Endothelial cell of umbilical vein (primary cell): Measurements from ENCODE around the gene HHATL. TPM values are rescaled to one million over a fixed set of nuclear protein-coding genes. Genes with fewer than 3 reads are reported as not detected.

Experiments used
- BruUV-seq: library from RNA; stranded (reverse); fragments of 400-500 nt; replicated peaks from 2 replicates; lab custom pipeline; 2021; lab: Mats Ljungman, UMichigan
- CTCF ChIA-PET: fragments of 300-600, 350-600 bp; sonication (Branson Sonifier 250); formaldehyde crosslinking; loops from one replicate; lab custom pipeline; 2021; ENCODE audit warnings: antibody characterized with exemption, inconsistent platforms; lab: Charles Lee
- POLR2A ChIA-PET: fragments of 300-600, 350-600 bp; sonication (Branson Sonifier 250); formaldehyde crosslinking; loops from one replicate; lab custom pipeline; 2021; ENCODE audit warnings: antibody characterized with exemption, inconsistent platforms; lab: Charles Lee
- DNase-seq: peaks from one replicate; pipeline ENCODE4 v3.0.0-alpha.2; 2011; ENCODE audit warnings: low read depth, low spot score
- FAIRE-seq: peaks from 2 replicates; lab custom pipeline; 2011; peaks lifted over from hg19 to GRCh38; lab: Jason Lieb, UNC
- H2AFZ ChIP-seq: 2 replicates; pipeline ENCODE4 v1.6.0; 2012; ENCODE audit warnings: low read depth, low read length, control low read depth, inconsistent platforms
- H3K27ac ChIP-seq: 2 replicates; pipeline ENCODE4 v1.5.1; 2011; ENCODE audit warnings: low read depth, mild to moderate bottlenecking, control low read depth, low read length, moderate library complexity; ENCODE audit not compliant: insufficient read depth
- H3K27me3 ChIP-seq, 2 experiments: 2 replicates each; pipeline versions ENCODE4 v1.6.0 to v1.6.1; 2011; ENCODE audit warnings: low read length in 2 of 2, mixed read lengths in 1 of 2; ENCODE audit not compliant: control insufficient read depth in 2 of 2, insufficient read depth in 2 of 2
- H3K36me3 ChIP-seq, 2 experiments: 2 replicates in 1 of 2; 3 replicates in 1 of 2; pipeline ENCODE4 v1.5.1; 2011; ENCODE audit warnings: low read length in 2 of 2, mild to moderate bottlenecking in 1 of 2, moderate library complexity in 1 of 2; ENCODE audit not compliant: control insufficient read depth in 2 of 2, insufficient read depth in 2 of 2; ENCODE audit errors: extremely low read depth in 1 of 2
- H3K4me1 ChIP-seq: 3 replicates; pipeline ENCODE4 v1.5.1; 2011; ENCODE audit warnings: mild to moderate bottlenecking, low read length; ENCODE audit not compliant: control insufficient read depth, insufficient read depth; ENCODE audit errors: extremely low read depth
- H3K4me2 ChIP-seq: 2 replicates; pipeline ENCODE4 v1.6.1; 2011; ENCODE audit warnings: low read length, control low read depth, mixed read lengths; ENCODE audit not compliant: insufficient read depth
- H3K4me3 ChIP-seq, 3 experiments: fragments of 200-600 bp in 1 of 3; sonication (generic), shearing (Covaris generic) in 1 of 3; replicated peaks in 1 of 3; 2 replicates each; pipeline ENCODE4 v1.5.1; 2011 to 2016; ENCODE audit warnings: control low read depth in 3 of 3, low read length in 3 of 3, mild to moderate bottlenecking in 2 of 3, inconsistent platforms in 1 of 3, low read depth in 1 of 3, moderate library complexity in 1 of 3; ENCODE audit not compliant: insufficient read depth in 1 of 3
- H3K79me2 ChIP-seq: 2 replicates; pipeline ENCODE4 v1.6.0; 2012; ENCODE audit warnings: low read length, inconsistent platforms; ENCODE audit not compliant: control insufficient read depth, insufficient read depth
- H3K9ac ChIP-seq: replicated peaks from 2 replicates; pipeline ENCODE3; 2011; ENCODE audit warnings: low read length, control low read depth; ENCODE audit not compliant: insufficient read depth; ENCODE audit errors: extremely low read depth
- H3K9me1 ChIP-seq: replicated peaks from 3 replicates; pipeline ENCODE4 v1.6.0; 2011; ENCODE audit warnings: mild to moderate bottlenecking, low read length; ENCODE audit not compliant: control insufficient read depth, insufficient read depth; ENCODE audit errors: extremely low read depth
- H3K9me3 ChIP-seq: replicated peaks from 2 replicates; pipeline ENCODE4 v1.5.1; 2012; ENCODE audit warnings: low read length, inconsistent platforms; ENCODE audit not compliant: control insufficient read depth, insufficient read depth
- H4K20me1 ChIP-seq: replicated peaks from 2 replicates; pipeline ENCODE3; 2011; ENCODE audit warnings: mild to moderate bottlenecking, low read length; ENCODE audit not compliant: control insufficient read depth, insufficient read depth; ENCODE audit errors: extremely low read depth
- EZH2 ChIP-seq: IDR thresholded peaks from 2 replicates; pipeline ENCODE4 v1.6.1; 2012; ENCODE audit warnings: borderline replicate concordance, low read depth, mild to moderate bottlenecking, moderate library complexity, low read length, inconsistent platforms; ENCODE audit not compliant: severe bottlenecking
- FOS ChIP-seq: IDR thresholded peaks from 2 replicates; pipeline ENCODE4 v1.6.1; 2011; ENCODE audit warnings: mild to moderate bottlenecking, low read length, moderate library complexity, borderline replicate concordance; ENCODE audit not compliant: insufficient read depth
- GATA2 ChIP-seq: IDR thresholded peaks from 2 replicates; pipeline ENCODE4 v1.7.0; 2011; ENCODE audit warnings: low read depth, mild to moderate bottlenecking, moderate library complexity, mixed read lengths, low read length; ENCODE audit not compliant: insufficient read length, insufficient read depth
- JUN ChIP-seq: IDR thresholded peaks from 2 replicates; pipeline ENCODE4 v1.6.1; 2011; ENCODE audit warnings: borderline replicate concordance, low read depth; ENCODE audit not compliant: insufficient read length, insufficient read depth
- MYC ChIP-seq: IDR thresholded peaks from one replicate; pipeline ENCODE4 v1.6.1; 2011; ENCODE audit warnings: mild to moderate bottlenecking, low read depth, low read length
- POLR2A ChIP-seq: IDR thresholded peaks from 2 replicates; pipeline ENCODE4 v1.6.1; 2012; ENCODE audit warnings: low read depth, mild to moderate bottlenecking, control low read depth, low read length
- POLR2AphosphoS5 ChIP-seq: IDR thresholded peaks from 2 replicates; pipeline ENCODE4 v1.6.1; 2012; ENCODE audit warnings: low read depth, mild to moderate bottlenecking, control low read depth, low read length, moderate library complexity; ENCODE audit not compliant: insufficient read depth
- dilution Hi-C: fragments of 300-500 bp; cut with MboI; formaldehyde crosslinking; loops from one replicate; pipeline ENCODE4 v1.15.0; 2019; ENCODE audit warnings: low sequenced_read_pairs; ENCODE audit not compliant: extremely low pct_ligation_motif_present
- intact Hi-C: fragments of 100-400 bp; cut with micrococcal nuclease; formaldehyde crosslinking; loops from one replicate; pipeline ENCODE4 v1.10.0; 2022
- polyA plus RNA-seq, 4 experiments: library from polyadenylated mRNA; depleted of rRNA in 3 of 4; stranded (reverse) in 3 of 4; unstranded in 1 of 4; fragments of >200 nt; gene quantifications; 2 replicates each; pipeline versions ENCODE4 v1.2.1 to v1.2.3, GENCODE V29; 2011 to 2012; ENCODE audit warnings: missing spikeins in 1 of 4
- total RNA-seq: library from RNA; stranded (reverse); gene quantifications from 2 replicates; pipeline ENCODE4 v1.2.3, GENCODE V29; 2021
- TF ChIP-seq, protein P1 (sequence below): IDR thresholded peaks from 2 replicates; pipeline ENCODE4 v1.6.1; 2011; ENCODE audit not compliant: insufficient read depth, insufficient read length
- TF ChIP-seq, protein P2 (sequence below), 2 donors: IDR thresholded peaks; 1 replicate in 1 of 2; 2 replicates in 1 of 2; pipeline ENCODE4 v1.5.1; 2011; ENCODE audit warnings: low read length in 2 of 2, mild to moderate bottlenecking in 2 of 2, moderate library complexity in 2 of 2, control low read depth in 1 of 2, inconsistent platforms in 1 of 2, low read depth in 1 of 2; ENCODE audit not compliant: insufficient read depth in 1 of 2; ENCODE audit errors: extremely low read depth in 1 of 2

The HHATL gene
- total and polyA plus RNA-seq, 2 donors (not counting 3 experiments of a cell fraction or from before 2014, with no cell fraction given) = not detected

DNA sequence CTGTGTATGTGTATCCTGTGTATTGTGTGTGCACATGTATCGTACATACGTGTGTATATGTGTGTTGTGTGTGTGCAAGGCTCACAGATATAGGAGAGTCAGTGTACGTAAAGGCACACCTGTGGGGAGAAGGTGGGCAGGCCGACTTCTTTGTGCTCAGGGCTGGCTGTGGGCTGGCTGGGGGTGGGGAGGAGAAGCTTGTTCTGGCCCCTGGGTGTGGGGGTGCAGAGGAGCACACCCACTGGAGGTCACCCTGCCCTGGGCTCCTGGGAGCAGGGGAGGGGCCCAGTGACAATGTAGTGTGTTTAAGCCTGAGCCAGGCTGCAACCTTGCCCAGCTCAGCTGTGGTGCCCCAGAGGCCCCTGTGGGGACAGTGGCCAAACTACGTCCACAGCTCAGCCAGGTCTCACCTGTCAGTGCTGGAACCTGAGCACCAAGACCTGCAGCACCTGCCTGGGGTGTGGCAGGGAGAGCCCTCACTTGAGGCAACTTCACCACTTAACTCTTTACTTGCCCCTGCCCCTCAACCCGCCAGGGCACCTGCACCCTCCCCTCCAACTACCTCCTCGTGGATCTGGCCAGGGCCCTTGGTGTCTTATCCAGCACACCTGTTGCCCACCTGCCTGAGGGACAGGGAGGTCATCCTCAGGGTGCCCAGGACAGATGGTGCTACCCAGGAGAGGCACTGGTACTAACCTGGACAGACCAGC lies 2.6 kb upstream of the HHATL start:
- Histone ChIP-seq H4K20me1 (no peaks in the 10 kb centered on the region), H3K4me3 (no peak overlapping the region), H3K27ac (no peak overlapping the region), H3K79me2 (no peaks in the 10 kb centered on the region), H2AFZ (no peak overlapping the region), H3K9me1 (no peaks in the 10 kb centered on the region), H3K9ac (no peak overlapping the region), H3K9me3 (no peaks in the 10 kb centered on the region), H3K36me3 (no peaks in the 10 kb centered on the region), H3K4me1 (no peaks in the 10 kb centered on the region), H3K27me3 (no peaks in the 10 kb centered on the region), H3K4me2 (no peak overlapping the region)
- TF ChIP-seq POLR2AphosphoS5 (no peak), JUN (no peak), FOS (no peak), MYC (no peak), EZH2 (no peak), GATA2 (no peak), POLR2A (no peak)
- TF ChIP-seq, protein P1, sequence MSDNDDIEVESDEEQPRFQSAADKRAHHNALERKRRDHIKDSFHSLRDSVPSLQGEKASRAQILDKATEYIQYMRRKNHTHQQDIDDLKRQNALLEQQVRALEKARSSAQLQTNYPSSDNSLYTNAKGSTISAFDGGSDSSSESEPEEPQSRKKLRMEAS = no peak
- TF ChIP-seq, protein P2, sequence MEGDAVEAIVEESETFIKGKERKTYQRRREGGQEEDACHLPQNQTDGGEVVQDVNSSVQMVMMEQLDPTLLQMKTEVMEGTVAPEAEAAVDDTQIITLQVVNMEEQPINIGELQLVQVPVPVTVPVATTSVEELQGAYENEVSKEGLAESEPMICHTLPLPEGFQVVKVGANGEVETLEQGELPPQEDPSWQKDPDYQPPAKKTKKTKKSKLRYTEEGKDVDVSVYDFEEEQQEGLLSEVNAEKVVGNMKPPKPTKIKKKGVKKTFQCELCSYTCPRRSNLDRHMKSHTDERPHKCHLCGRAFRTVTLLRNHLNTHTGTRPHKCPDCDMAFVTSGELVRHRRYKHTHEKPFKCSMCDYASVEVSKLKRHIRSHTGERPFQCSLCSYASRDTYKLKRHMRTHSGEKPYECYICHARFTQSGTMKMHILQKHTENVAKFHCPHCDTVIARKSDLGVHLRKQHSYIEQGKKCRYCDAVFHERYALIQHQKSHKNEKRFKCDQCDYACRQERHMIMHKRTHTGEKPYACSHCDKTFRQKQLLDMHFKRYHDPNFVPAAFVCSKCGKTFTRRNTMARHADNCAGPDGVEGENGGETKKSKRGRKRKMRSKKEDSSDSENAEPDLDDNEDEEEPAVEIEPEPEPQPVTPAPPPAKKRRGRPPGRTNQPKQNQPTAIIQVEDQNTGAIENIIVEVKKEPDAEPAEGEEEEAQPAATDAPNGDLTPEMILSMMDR (IDR thresholded peaks at IDR 0.05; ENCODE audit: extremely low read depth in 1 of 2, insufficient read depth in 1 of 2, low read depth in 1 of 2, low read length in 2 of 2) = no peak
- dilution Hi-C loops = no loop called here
- DNase-seq (no peak), FAIRE-seq (no peak)
- intact Hi-C loops = no loop called here
- ChIA-PET CTCF (interaction anchor here (1.6 kb wide), 1 partner anchor 37 kb away, joined by 5 read pairs; no protein-coding TSS in a partner anchor), POLR2A (no interaction called here)
- no TSS peak for BruUV-seq
